HCT116 (cell line): ENCODE measurements around the gene BFSP1. TPM values are rescaled to one million over a fixed set of nuclear protein-coding genes. Genes with fewer than 3 reads are reported as not detected.

Source experiments
- ATAC-seq: fragments of 200-7000 bp; cut with Tn5 transposase; 2 replicates; pipeline ENCODE4 v1.9.1; 2020; ENCODE audit warnings: mild to moderate bottlenecking, moderate library complexity
- BruUV-seq: library from RNA; stranded (reverse); fragments of 400-500 nt; replicated peaks from 2 replicates; lab custom pipeline; 2021; lab: Mats Ljungman, UMichigan
- CTCF ChIA-PET: fragments of 300-600 bp; sonication (Branson Sonifier 250); formaldehyde crosslinking; loops from one replicate; lab custom pipeline; 2021; ENCODE audit warnings: antibody characterized with exemption; lab: Charles Lee
- POLR2A ChIA-PET: fragments of 300-600, 350-600 bp; sonication (Branson Sonifier 250); formaldehyde crosslinking; loops from one replicate; lab custom pipeline; 2021; ENCODE audit warnings: antibody characterized with exemption; lab: Charles Lee
- RAD21 ChIA-PET, 2 experiments: fragments of 300-600 bp; sonication (Branson Sonifier 250); formaldehyde crosslinking; loops; one replicate each; lab custom pipeline; 2023; ENCODE audit warnings: low total read pairs in 2 of 2; ENCODE audit not compliant: uncharacterized antibody in 2 of 2, unreplicated experiment in 2 of 2, low non-redundant PET in 1 of 2; lab: Charles Lee
- DNase-seq: peaks from one replicate; pipeline ENCODE4 v3.0.0-alpha.2; 2010; ENCODE audit warnings: low read depth, low spot score
- H2AFZ ChIP-seq: fragments of 200-600 bp; shearing (Covaris generic), sonication (generic); 2 replicates; pipeline ENCODE4 v1.6.1; 2017; ENCODE audit warnings: low read depth, mixed run types, mixed read lengths, antibody characterized with exemption, low read length; ENCODE audit not compliant: poor library complexity, severe bottlenecking
- H3K27ac ChIP-seq: 2 replicates; pipeline ENCODE4 v1.5.1; 2012; ENCODE audit warnings: low read depth, low read length
- H3K27me3 ChIP-seq: fragments of 200-600 bp; sonication (generic); 2 replicates; pipeline ENCODE4 v1.6.1; 2016; ENCODE audit warnings: mixed run types, low read length, mixed read lengths; ENCODE audit not compliant: insufficient read depth
- H3K36me3 ChIP-seq, 2 experiments: fragments of 200-500 bp in 1 of 2; fragments of 200-600 bp in 1 of 2; sonication (Bioruptor generic) in 1 of 2; sonication (generic) in 1 of 2; 2 replicates each; pipeline versions ENCODE4 v1.5.1 to v1.6.1; 2014 to 2016; ENCODE audit warnings: low read length in 2 of 2, inconsistent platforms in 1 of 2, mixed read lengths in 1 of 2, mixed run types in 1 of 2; ENCODE audit not compliant: insufficient read depth in 2 of 2, control insufficient read depth in 1 of 2
- H3K4me1 ChIP-seq, 2 experiments: fragments of 200-600 bp in 1 of 2; sonication (generic) in 1 of 2; 2 replicates each; pipeline versions ENCODE4 v1.5.1 to v1.6.1; 2012 to 2017; ENCODE audit warnings: low read length in 2 of 2, inconsistent platforms in 1 of 2, mild to moderate bottlenecking in 1 of 2, mixed read lengths in 1 of 2, mixed run types in 1 of 2, moderate library complexity in 1 of 2; ENCODE audit not compliant: insufficient read depth in 2 of 2, control insufficient read depth in 1 of 2
- H3K4me2 ChIP-seq: fragments of 200-600 bp; sonication (generic); 2 replicates; pipeline ENCODE4 v1.6.1; 2017; ENCODE audit warnings: mixed run types, low read length, mixed read lengths
- H3K4me3 ChIP-seq, 2 experiments: fragments of 200-600 bp in 1 of 2; sonication (generic) in 1 of 2; replicated peaks in 1 of 2; 2 replicates each; pipeline ENCODE4 v1.5.1; 2011 to 2016; ENCODE audit warnings: low read length in 2 of 2, control low read depth in 1 of 2, low read depth in 1 of 2, mild to moderate bottlenecking in 1 of 2, mixed read lengths in 1 of 2, mixed run types in 1 of 2
- H3K79me2 ChIP-seq: fragments of 200-600 bp; sonication (generic); 2 replicates; pipeline ENCODE4 v1.6.1; 2017; ENCODE audit warnings: mild to moderate bottlenecking, mixed run types, low read length, moderate library complexity, mixed read lengths; ENCODE audit not compliant: insufficient read depth
- H3K9ac ChIP-seq: fragments of 200-600 bp; sonication (generic); 2 replicates; pipeline ENCODE4 v1.6.1; 2016; ENCODE audit warnings: low read length, mixed read lengths
- H3K9me2 ChIP-seq: fragments of 200-600 bp; sonication (generic), shearing (Covaris generic); 2 replicates; pipeline ENCODE4 v1.6.1; 2017; ENCODE audit warnings: mixed run types, mild to moderate bottlenecking, moderate library complexity; ENCODE audit not compliant: insufficient read depth
- H3K9me3 ChIP-seq, 2 experiments: fragments of 200-500 bp in 1 of 2; fragments of 200-600 bp in 1 of 2; sonication (Bioruptor generic) in 1 of 2; sonication (generic) in 1 of 2; 2 replicates each; pipeline ENCODE4 v1.6.1; 2014 to 2017; ENCODE audit warnings: low read length in 2 of 2, mixed read lengths in 2 of 2, inconsistent platforms in 1 of 2, low read depth in 1 of 2, mild to moderate bottlenecking in 1 of 2, mixed run types in 1 of 2, moderate library complexity in 1 of 2; ENCODE audit not compliant: control insufficient read depth in 1 of 2, insufficient read depth in 1 of 2
- H4K20me1 ChIP-seq: fragments of 200-600 bp; sonication (generic), shearing (Covaris generic); 2 replicates; pipeline ENCODE4 v1.6.1; 2017; ENCODE audit warnings: mixed run types, mild to moderate bottlenecking, moderate library complexity; ENCODE audit not compliant: insufficient read depth
- CBX3 ChIP-seq: IDR thresholded peaks from 2 replicates; pipeline ENCODE4 v1.6.1; 2012; ENCODE audit warnings: low read depth
- ELF1 ChIP-seq: IDR thresholded peaks from 2 replicates; pipeline ENCODE4 v1.6.1; 2012; ENCODE audit warnings: low read depth, borderline replicate concordance
- FOSL1 ChIP-seq: IDR thresholded peaks from 2 replicates; pipeline ENCODE4 v1.6.1; 2012; ENCODE audit warnings: low read depth
- JUND ChIP-seq: IDR thresholded peaks from 2 replicates; pipeline ENCODE4 v1.6.1; 2012
- SIN3A ChIP-seq: IDR thresholded peaks from 2 replicates; pipeline ENCODE4 v1.6.1; 2012; ENCODE audit warnings: low read depth
- SP1 ChIP-seq: IDR thresholded peaks from 2 replicates; pipeline ENCODE4 v1.6.1; 2012; ENCODE audit warnings: low read depth
- TCF7L2 ChIP-seq: IDR thresholded peaks from 2 replicates; pipeline ENCODE4 v1.7.0; 2011; ENCODE audit warnings: borderline replicate concordance, inconsistent platforms; ENCODE audit not compliant: insufficient read depth, insufficient read length; ENCODE audit errors: extremely low read depth
- YY1 ChIP-seq: IDR thresholded peaks from 2 replicates; pipeline ENCODE4 v1.6.1; 2011; ENCODE audit warnings: low read length, low read depth, moderate library complexity, mild to moderate bottlenecking; ENCODE audit not compliant: insufficient replicate concordance; ENCODE audit errors: extremely low read depth
- ZFX ChIP-seq: fragments of 450-650 bp; IDR thresholded peaks from 2 replicates; pipeline ENCODE4 v1.6.1; 2017
- ZNF274 ChIP-seq: fragments of 200-500 bp; sonication (Bioruptor generic); IDR thresholded peaks from 2 replicates; pipeline ENCODE4 v1.6.1; 2014; ENCODE audit warnings: mild to moderate bottlenecking, low read depth, low read length, inconsistent platforms
- intact Hi-C: fragments of 100-400 bp; cut with micrococcal nuclease; formaldehyde crosslinking; loops from 2 replicates; pipeline ENCODE4 v1.10.0; 2022
- total RNA-seq: library from RNA; stranded (reverse); gene quantifications from one replicate; pipeline ENCODE4 v1.2.1, GENCODE V29; 2021; ENCODE audit not compliant: unreplicated experiment

Gene BFSP1
- total RNA-seq, 1 experiment from 2014 or later: 8.8 TPM

DNA sequence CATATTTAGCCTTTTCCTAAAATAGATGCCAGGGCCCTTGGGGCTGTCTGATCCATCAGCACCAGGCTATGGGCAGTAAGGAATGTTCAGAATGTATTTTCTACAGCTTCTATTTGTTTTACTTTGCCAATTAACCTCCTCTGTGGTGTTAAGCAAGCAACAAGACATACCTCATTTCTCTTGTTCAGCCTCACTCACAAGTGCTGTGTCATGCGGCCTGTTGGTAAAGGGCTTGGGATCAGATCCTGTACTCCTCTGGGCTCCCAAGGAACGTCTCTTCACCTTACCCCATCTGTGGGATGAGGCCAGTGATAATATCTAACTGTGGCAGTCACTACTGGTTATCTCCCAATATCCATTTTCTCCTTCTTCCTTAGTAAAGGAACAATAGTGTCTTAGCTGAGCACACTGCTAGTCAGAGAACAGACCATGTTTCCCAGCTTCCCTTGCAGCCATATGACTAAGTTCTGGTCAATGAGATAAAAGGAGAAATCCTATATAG, 31.7 kb upstream of the BFSP1 start:
- H3K9me2 ChIP-seq: no peaks in the 10 kb centered on the region
- H4K20me1 ChIP-seq: no peaks in the 10 kb centered on the region
- BruUV-seq: no TSS peak
- intact Hi-C loops: no loop called here
- ChIA-PET CTCF (no interaction called here), POLR2A (no interaction called here), RAD21 (no interaction called here)
- no peaks in the 10 kb centered on the region for H3K27me3 ChIP-seq
- H2AFZ ChIP-seq: peak overlapping the region; percentile 72
- no peak overlapping the region for H3K4me3 ChIP-seq
- no peaks in the 10 kb centered on the region for H3K9me3 ChIP-seq
- H3K9ac ChIP-seq: no peak overlapping the region
- H3K36me3 ChIP-seq: no peaks in the 10 kb centered on the region
- no peak for TF ChIP-seq JUND
- no peak for TF ChIP-seq SIN3A
- 0 out of 2 replicates have a peak, but pooled peaks have one; percentile 25 for TF ChIP-seq ZFX
- H3K27ac ChIP-seq: peak overlapping the region; percentile 36; the same call in 1 of the 2 replicates
- no peak for DNase-seq
- ATAC-seq: no peak
- no peaks in the 10 kb centered on the region for H3K79me2 ChIP-seq
- peak overlapping the region; percentile 17; the same call in 1 of the 2 replicates for H3K4me2 ChIP-seq
- H3K4me1 ChIP-seq: peaks cover 38 to 77% of the 10 kb centered on the region in 2 experiments

DNA sequence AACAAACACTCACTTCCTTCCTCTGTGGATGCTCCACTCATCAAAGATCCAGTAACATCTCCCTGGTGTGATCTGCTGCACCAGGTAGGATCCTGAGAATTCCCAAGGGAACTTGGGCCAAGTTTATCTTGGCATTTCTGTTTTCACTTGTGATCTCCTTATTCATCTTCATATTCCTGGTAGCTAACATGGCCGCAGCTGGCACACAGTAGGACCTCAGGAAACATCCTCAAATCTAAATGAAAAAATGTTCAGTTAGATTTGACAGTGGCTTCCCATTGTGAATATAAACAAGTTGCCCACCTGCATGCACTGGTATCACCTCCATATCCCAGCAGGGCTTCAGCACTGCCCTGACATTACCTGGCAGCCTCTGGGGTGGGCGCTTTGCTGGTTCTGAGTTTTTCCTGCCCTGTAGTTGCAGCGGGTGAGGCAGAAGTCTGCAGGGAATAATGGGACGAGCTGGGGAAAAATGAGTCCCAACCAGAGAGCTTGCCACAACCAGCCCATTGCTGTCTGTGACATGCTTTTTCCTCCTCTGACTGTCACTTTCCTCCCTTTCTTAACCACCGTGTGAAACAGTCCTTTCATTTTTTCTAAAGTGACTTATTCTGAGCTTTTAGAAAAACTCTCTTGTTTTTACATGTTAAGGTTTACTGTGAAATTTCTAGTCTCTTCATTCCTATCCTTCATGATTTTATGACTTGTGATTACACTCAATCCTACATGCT, 29.3 kb upstream of the BFSP1 start:
- no peak overlapping the region for H3K4me2 ChIP-seq
- H3K36me3 ChIP-seq: no peaks in the 10 kb centered on the region
- H3K9me2 ChIP-seq: no peaks in the 10 kb centered on the region
- peaks cover 51 to 86% of the 10 kb centered on the region in 2 experiments for H3K4me1 ChIP-seq
- TF ChIP-seq YY1 (no peak), FOSL1 (no peak), TCF7L2 (no peak), ZNF274 (no peak), SIN3A (no peak), CBX3 (no peak), ELF1 (no peak), SP1 (no peak)
- TF ChIP-seq, all 23 proteins: peak for 0
- DNase-seq: no peak
- BruUV-seq: no TSS peak
- Histone ChIP-seq H3K27ac (no peak overlapping the region), H3K27me3 (no peaks in the 10 kb centered on the region), H2AFZ (no peak overlapping the region), H3K79me2 (no peaks in the 10 kb centered on the region; the same call in 1 of the 2 replicates), H3K9ac (no peak overlapping the region), H3K9me3 (no peaks in the 10 kb centered on the region), H4K20me1 (no peaks in the 10 kb centered on the region), H3K4me3 (no peak overlapping the region)
- ChIA-PET POLR2A (interaction anchor here (1.3 to 1.4 kb wide), 2 partner anchors 9 to 11 kb away, joined by 3 to 4 read pairs; partner anchors contain the start of gene DSTN), CTCF (no interaction called here), RAD21 (no interaction called here)
- intact Hi-C loops: no loop called here
- no peak for ATAC-seq
